Measurements from ENCODE around the gene TRAPPC13.
A peak's percentile ranks its signal among the peaks of the same experiment; 100 is the strongest.
"Not testable (repeated sequence)": the region's sequence is repeated elsewhere in the genome, so short reads cannot be mapped to it uniquely, and the experiment has no call there.

The TRAPPC13 gene, protein sequence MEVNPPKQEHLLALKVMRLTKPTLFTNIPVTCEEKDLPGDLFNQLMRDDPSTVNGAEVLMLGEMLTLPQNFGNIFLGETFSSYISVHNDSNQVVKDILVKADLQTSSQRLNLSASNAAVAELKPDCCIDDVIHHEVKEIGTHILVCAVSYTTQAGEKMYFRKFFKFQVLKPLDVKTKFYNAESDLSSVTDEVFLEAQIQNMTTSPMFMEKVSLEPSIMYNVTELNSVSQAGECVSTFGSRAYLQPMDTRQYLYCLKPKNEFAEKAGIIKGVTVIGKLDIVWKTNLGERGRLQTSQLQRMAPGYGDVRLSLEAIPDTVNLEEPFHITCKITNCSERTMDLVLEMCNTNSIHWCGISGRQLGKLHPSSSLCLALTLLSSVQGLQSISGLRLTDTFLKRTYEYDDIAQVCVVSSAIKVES

GRCh38 chr5:65624571-65625555 is at the start of gene TRAPPC13, which contains the start of gene SHLD3:
TSS of gene TRAPPC13 (plus strand) at chr5:65625027. CDS start at chr5:65625061, 34 bp downstream.
TSS of gene SHLD3 (plus strand) at chr5:65625027. CDS start at chr5:65629588, 4,561 bp downstream.
- DNase-seq = peak; percentile 93

DNA sequence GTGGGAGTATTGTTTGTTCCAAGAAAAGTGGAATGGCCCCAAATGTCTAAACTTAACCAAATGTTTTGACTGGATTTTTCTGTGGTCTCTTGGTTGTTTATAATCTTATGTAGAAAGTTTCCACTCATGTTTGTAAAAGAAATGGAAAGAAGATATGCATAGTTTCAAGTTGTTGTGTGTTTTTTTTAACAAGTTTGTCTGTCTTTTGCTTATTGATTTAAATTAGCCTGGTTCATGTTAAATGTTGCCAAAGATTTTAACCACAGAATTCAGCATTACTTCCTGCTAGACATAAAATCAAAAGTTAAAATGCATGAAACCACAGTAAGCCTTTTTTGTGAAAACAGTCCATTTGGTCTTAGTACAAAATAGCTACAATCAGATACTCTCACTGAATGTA is 47.7 kb upstream of the TRAPPC13 start:
- no peak for DNase-seq

GRCh38 chr5:65588694-65589093 is 36.1 kb upstream of the TRAPPC13 start:
- DNase-seq = no peak

GRCh38 chr5:65601761-65602160 is 23.1 kb upstream of the TRAPPC13 start:
- DNase-seq = not testable (repeated sequence)

GRCh38 chr5:65611524-65611923 is 13.3 kb upstream of the TRAPPC13 start:
- peak; percentile 80 for DNase-seq

DNA sequence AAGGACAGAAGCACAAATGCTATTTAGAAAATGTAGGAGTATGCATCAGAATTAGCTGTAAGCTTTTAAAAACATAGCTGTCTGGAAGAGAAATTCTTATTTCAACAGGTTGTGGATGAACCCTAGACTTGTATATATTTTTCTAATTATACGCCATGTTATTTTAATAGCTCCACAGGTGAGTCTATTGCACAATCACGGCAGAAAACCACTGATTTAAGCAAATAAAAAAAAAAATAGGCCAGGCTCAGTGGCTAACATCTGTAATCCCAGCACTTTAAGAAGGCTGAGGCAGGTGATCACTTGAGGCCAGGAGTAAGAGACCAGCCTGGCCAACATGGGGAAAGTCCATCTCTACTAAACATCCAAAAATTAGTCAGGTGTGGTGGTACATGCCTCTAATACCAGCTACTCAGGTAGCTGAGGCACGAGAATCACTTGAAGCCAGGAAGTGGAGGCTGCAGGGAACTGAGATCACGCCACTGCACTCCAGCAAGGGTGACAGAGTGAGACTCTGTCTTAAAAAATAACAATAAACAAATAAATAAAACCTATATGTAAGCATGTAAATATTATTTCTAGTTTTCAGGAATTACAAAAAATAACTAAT is 12.4 kb upstream of the TRAPPC13 start:
- DNase-seq = no peak

GRCh38 chr5:65620021-65620420 is 4.8 kb upstream of the TRAPPC13 start:
- no peak for DNase-seq

GRCh38 chr5:65621961-65622360 is 2.9 kb upstream of the TRAPPC13 start:
- not testable (repeated sequence) for DNase-seq

DNA sequence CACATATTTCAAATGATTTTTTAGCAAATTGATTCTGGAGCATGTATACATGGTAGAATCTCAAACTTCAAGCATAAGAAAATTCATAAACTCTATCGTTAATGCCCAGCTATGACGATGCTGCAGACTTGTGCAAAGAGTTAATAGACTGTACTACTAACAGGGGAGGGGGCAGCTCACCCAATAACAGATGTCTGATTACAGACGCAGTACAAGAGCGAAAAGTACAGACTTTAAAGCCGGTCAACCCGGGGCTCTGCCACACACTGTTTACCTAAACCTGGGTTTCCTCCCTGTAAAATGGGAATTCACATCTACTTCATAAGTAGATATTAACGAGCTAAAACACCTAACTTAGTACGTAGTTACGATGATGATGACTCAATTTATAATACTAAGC is 1.3 kb upstream of the TRAPPC13 start:
- no peak for DNase-seq

GRCh38 chr5:65624025-65624570 is 729 bp upstream of the TRAPPC13 start, which contains the start of gene TRIM23:
TSS of gene TRIM23 (minus strand) at chr5:65624333. CDS start at chr5:65624274, 59 bp downstream.
- peak; percentile 93 for DNase-seq

- no peak for DNase-seq
Observed at GRCh38 chr5:65625743-65626142, 916 bp downstream of the TRAPPC13 start.

- DNase-seq = no peak
Observed at GRCh38 chr5:65630981-65631380, 6.2 kb downstream of the TRAPPC13 start.

DNA sequence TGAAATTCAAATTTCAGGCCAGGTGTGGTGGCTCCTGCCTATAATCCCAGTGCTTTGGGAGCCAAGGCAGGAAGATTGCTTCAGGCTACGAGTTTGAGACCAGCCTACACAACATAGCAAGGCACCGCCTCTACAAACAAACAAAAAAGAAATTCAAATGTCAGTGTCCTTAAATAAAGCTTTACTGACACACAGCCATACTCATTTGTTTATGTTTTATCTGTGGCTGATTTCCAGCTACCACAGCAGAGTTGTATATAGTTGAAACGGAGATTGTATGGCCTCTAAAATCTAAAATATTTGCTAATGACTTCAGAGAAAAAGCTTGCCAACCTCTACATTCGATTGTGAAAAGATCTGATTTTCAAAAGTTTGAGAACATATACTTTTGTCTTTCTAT is 15.4 kb downstream of the TRAPPC13 start:
- no peak for DNase-seq

GRCh38 chr5:65646938-65647337 is 22.1 kb downstream of the TRAPPC13 start:
- DNase-seq = no peak

DNA sequence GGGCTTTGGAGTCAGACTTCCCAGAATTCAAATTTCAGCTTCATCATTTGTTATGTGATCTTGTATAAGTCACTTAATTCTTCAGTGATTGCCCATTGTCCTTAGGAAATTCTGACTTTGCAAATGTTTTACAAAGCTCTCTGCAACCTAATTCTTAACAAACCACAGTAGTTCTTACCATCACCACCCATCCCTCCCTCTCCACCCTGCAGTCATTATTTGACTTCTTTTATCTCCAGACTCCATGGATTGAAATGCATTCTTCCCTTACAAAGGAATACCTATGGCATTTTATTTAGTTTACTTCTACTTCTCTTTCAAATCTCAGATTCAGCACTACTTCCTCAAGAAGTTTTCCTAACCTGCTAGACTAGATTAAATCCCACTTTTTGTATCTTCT is 23.1 kb downstream of the TRAPPC13 start:
- no peak for DNase-seq

DNA sequence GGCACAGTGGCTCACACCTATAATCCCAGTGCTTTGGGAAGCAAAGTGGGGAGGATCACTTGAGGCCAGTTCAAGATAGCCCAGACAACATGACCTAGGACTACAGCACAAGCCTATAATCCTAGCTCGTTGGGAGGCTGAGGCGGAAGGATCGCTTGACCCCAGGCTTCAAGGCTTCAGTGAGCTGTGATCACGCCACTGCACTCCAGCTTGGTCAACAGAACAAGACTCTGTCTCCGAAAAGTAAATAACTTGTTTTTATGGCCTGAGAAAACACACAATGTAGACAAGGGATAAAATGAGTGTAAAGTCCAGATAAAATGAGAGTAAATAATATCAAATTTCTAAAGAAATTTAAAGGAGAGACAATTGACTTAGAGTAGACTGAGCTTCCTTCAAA is 26.3 kb downstream of the TRAPPC13 start:
- no peak for DNase-seq

- DNase-seq = no peak
Observed at GRCh38 chr5:65654713-65655112, 29.9 kb downstream of the TRAPPC13 start.

DNA sequence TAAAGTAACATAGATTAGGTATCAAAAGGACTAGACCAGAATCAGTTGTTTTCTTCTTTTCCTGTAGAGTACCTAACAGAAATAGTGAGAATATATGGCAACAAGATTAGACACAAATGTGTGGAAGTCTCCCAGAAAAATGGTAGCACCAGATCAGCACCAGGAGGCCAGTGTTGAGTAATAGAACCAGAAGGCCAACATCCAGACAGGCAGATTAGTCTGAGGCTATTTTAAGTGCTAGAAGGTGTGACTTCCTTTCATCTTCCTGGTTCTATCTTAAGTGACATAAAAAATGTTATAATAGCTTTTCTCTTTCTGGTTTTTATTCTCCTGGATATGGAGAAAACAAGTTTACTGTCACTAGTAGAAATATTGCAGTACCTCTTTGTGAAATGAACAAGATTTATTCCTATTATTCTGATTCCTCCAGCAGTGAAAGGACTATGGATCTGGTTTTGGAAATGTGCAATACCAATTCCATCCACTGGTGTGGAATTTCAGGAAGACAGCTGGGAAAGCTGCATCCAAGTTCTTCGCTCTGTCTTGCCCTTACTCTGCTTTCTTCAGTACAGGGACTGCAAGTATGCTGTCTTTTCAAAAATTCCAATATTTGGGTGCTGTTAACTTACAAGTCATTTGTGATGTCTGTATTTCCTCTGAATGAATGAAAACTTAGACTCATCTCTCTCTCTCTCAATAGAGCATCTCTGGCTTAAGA is 39.1 kb downstream of the TRAPPC13 start:
- no peak for DNase-seq

DNA sequence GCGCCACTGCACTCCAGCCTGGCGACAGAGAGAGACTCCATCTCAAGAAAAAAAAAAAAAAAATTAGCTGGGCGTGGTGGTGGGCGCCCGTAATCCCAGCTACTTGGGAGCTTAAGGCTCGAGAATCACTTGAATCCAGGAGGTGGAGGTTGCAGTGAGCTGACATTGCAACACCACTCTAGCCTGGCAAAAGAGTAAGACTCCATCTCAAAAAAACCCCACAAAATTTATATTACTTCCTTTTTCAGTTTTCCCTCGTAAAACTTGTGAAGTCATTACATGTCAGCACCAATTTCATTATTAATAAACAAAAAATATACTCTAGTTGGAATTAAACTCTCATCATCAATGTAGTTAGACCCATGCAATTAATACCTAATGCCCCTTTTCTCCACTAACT is 43.9 kb downstream of the TRAPPC13 start:
- DNase-seq = no peak

DNA sequence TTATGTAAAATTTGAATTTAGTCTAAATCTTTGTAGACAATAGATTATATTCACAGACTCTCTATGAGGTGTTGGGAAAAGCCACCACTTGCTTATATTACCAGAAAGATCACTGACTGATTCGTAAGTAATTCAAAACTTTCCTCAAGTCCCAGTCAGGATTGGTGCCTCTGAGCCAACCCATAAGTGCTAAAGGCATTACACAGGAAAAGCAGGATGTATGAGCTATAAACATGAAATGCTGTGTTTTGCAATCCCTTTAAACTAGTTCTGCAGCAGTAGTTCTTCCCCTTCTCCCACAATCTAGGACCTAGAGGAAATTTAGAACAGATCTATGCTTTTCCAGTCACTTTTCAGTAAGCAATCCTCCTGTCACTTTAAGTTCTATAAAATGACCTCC is 48.0 kb downstream of the TRAPPC13 start:
- no peak for DNase-seq

- no peak for DNase-seq
Observed at GRCh38 chr5:65674749-65675148, 49.9 kb downstream of the TRAPPC13 start.

DNA sequence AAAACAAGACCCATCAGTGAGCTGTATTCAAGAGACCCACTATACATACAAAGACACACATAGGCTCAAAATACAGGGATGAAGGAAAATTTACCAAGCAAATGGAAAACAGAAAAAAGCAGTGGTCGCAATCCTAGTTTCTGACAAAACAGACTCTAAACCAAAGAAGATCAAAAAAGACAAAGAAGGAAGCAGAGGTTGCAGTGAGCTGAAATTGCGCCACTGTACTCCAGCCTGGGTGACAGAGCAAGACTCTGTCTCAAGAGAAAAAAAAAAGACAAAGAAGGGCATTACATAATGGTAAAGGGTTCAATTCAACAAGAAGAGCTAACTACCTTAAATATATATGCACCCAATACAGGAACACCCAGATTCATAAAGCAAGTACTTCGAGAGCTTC is 51.2 kb downstream of the TRAPPC13 start:
- DNase-seq = not testable (repeated sequence)
